Raji (cell line): Measurements from ENCODE around the gene JAKMIP1.

Source experiments
- POLR2A ChIP-seq: IDR thresholded peaks from 2 replicates; pipeline ENCODE4 v1.6.1; 2011; ENCODE audit warnings: low read depth, low read length, control low read depth; ENCODE audit not compliant: insufficient read depth

Gene JAKMIP1

DNA sequence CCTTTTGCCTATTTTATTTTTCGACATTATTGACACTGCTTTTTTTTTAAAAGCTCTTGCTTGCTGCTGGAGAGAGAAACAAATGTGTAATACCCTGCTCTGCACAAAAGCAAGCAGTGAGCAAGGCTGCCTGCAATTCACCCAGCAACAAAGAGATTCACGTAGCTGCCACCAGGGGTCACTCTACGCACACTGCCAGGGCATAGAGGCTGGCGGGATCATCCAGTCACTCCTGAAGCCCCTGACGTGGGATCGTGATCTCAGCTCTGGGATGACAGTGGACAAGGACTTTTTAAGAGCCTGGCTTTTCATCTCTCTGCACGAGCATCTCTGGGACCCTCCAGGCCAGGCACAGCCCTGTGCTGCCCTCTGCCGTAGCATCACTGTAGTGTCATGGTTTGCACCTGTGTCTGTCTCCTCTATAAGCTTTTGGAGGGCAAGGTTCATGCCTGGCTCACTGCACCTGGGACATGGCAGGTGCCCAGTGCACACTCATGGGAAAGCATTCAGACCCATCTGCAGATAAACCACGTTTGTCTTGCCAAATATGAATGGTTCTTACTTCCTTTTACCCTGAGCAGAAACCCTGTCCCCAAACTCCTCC lies 201.9 kb downstream of the JAKMIP1 start:
- TF ChIP-seq POLR2A: no peak

DNA sequence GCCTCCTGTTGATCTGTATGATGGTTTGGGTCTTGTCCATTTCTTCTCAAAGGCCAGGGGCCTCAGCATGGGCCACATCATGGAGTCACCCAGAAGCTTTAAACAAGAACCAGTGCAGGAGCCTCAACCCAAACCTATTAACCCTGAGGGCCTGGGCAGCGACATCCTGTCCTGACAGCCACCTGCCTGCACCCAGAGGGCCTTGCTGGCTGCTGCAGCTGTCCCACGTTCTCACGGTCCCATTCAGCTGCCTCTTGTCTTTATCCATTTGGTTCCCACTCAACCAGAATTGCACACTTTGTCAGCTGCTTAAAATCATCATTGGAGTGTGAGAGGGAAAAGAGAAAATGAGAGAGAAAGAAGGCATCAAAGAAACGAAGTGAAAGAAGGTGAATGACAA lies 203.7 kb downstream of the JAKMIP1 start:
- TF ChIP-seq POLR2A: no peak

DNA sequence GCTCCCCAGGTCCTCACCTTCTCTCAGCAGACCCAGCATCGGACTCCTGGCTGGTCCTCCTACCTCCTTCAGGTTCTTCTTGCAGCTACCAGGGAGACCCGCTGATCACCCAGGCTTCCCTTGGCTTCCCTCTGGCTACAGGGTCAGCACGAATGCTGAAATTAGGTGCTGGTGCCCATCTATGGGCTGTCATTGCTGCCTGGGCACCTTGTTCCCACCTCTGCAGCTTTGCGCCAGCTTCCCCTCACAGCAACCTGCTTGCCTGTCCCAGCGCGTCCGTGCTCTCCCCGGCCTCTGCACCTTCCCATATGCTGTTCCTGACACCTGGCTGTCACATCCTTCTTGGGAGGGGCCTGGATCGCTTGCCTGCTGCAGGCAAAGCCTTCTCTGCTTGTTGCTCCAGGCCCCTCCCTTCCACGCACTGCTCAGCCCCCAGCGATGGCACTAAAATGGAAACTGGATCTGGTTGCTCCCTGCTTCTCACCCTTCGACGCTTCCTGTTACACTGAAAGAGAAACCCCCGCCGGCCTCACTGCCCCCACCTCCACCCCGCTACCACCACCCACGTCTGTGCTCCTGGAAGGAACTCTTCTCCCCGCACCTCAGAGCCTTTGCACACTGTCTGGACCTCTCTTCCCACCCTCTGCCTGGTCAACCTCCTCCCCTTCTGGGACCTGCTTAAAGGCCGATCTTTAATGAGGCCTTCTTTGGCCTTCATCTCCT lies 204.3 kb downstream of the JAKMIP1 start:
- no peak for TF ChIP-seq POLR2A

DNA sequence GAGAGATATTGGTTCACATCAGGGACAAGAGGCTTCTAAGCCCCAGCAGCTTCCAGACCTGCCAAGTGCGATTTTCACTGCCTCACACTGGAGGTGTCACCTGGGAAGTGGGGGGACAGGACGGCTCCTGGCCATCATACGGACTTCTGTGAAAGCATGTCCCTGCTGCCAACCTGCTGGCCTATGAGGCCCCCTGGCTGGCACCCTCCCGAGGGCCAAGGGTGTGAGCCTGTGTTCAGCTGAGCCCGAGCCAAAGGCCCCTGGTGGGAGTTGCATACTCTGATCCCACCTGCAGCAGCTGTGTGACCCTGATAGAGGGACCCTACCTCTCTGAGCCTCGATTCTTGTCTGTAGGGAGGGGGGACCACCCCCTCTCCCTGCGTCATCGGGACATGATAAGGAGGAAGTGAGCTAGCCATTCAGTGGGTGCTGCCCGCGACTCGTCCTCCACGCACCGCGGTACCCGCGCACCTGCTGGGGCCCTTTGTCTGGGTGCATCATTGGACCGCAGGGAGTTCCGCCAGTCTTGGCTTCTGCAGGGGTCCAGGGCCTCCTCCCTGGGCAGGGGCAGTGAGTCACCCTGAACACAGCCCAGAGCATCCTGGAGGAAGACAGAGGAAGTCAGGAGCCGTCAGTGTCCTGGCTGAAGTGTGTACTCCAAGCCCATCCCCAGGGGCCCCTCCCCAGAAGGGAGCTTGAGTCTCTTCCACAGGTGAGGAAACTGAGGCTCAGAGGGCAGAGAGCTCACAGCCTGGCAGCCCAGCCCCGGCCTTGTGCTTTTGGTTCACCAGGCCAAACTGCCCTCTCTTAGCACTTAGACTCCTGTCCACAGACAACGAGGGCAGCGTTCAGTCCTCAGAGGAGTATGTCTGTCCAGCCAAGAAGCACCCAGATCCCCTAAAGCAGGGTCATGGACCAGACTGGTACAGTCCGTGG lies 206.2 kb downstream of the JAKMIP1 start:
- no peak for TF ChIP-seq POLR2A

DNA sequence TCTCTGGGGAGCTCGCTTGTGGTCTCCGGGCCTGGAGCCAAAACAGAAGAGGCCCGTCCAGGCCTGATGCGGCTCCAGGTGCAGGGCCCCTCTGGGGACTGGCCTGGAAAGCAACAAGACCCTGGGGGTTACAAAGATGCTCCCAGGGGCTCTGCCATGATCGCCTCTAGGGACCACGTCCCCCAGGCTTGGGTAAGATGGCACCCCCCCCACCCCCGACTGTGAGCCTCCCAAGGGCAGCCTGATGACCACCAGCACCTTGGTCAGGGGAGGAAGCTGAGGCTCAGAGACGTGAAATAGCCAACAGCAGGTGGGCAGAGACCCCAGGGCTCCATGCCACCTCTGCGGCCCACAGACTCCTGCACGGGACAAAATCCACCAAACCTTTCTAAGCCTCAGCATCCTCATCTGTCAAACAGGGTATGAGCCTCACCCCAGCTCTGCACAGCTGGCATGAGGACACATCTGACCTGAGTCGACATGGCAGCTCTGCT lies 207.5 kb downstream of the JAKMIP1 start:
- TF ChIP-seq POLR2A: no peak

DNA sequence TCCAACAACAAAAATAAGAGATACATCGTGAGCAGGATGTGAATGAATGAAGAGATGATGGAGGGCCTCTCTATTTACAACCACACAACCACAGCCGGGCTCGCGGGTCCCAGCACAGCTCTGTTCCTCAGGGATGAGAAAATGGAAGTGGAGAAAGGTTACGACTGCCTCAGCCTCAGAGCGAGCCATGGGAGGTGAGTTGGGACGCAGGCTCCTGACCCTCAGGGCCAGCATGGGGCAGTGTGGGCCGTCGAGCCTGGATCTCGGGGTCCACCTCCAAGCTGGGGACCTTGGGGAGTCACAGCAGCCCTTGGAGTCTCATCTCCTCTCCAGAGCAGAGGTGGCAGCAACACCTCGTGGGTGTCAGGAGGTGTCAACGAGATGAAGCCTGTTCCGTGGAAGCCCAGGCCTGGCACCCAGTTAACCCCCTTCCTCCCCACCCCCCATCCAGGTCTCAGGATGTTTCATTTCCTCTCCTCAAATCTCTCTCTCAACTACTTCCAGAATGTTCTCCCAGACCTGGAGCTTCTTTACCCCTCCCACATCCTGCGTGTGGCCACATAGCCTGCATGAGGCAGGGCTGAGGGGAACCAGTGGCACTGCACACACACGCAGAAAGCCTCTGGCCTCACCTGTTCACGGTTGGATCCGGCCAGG lies 208.1 kb downstream of the JAKMIP1 start:
- TF ChIP-seq POLR2A: no peak

- no peak for TF ChIP-seq POLR2A
Measured at GRCh38 chr4:5991405-5991804, 208.9 kb downstream of the JAKMIP1 start.

GRCh38 chr4:5990446-5991160 lies 209.7 kb downstream of the JAKMIP1 start:
- no peak for TF ChIP-seq POLR2A

GRCh38 chr4:5989236-5990225 lies 210.8 kb downstream of the JAKMIP1 start:
- no peak for TF ChIP-seq POLR2A

- no peak for TF ChIP-seq POLR2A
Measured at GRCh38 chr4:5988086-5988845, 212.1 kb downstream of the JAKMIP1 start.

GRCh38 chr4:5984843-5985242 lies 215.5 kb downstream of the JAKMIP1 start:
- no peak for TF ChIP-seq POLR2A

DNA sequence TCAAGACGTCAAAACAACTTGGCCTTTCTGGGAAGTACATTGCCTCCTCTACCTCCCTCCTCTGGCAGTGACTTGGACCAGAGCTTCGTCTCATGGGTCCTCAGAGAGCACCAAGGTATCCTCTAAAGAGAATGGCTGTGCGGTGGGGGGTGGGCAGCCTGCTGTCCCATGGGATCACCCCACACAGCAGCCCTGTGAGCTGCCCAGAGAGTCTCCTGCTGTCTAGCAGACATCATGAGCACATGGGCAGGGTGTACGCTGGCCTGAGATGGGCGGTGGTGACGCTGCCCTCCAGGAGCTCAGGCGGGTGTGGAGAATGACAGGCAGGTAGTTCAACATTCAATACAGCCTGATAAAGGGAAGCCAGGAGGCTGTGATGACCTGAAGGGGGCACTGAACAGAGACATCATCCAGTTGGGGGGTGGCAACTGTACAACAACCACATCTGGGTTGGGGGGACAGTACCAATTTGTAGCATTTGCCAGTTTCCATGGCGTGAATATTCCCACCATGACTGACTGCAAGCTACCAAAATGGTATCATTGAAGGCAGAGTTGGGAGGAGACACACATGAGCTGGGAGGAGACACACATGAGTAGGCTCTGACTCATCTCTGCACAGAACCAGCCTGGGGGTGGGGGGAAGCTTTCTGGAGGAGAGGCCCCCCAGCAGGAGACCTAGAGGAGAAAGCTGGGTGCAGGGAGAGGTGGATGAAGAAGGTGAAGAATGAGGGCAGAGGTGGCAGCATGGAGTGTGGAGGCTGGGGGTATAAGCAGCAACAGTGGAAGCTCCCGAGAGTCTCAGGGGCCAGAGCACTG lies 218.0 kb downstream of the JAKMIP1 start:
- no peak for TF ChIP-seq POLR2A
